Mesothelial cell of epicardium (in vitro differentiated cells): ENCODE measurements around the gene FAM9A. TPM values are rescaled to one million over a fixed set of nuclear protein-coding genes. Genes with fewer than 3 reads are reported as not detected.
"Not testable (repeated sequence)": the region's sequence is repeated elsewhere in the genome, so short reads cannot be mapped to it uniquely, and the experiment has no call there.

ENCODE experiments used
- DNase-seq, 2 experiments: peaks; one replicate each; pipeline ENCODE4 v3.0.0; 2021; ENCODE audit warnings: low spot score in 2 of 2; ENCODE audit not compliant: unreplicated experiment in 2 of 2
- H3K27ac Mint-ChIP-seq: 2 replicates; pipeline ENCODE4 v1.8.0; 2021; ENCODE audit warnings: mixed read lengths
- H3K27me3 Mint-ChIP-seq: 2 replicates; pipeline ENCODE4 v1.8.0; 2021; ENCODE audit warnings: low read depth, mixed read lengths
- H3K36me3 Mint-ChIP-seq: 2 replicates; pipeline ENCODE4 v1.8.0; 2021; ENCODE audit warnings: mixed read lengths
- H3K4me1 Mint-ChIP-seq: 2 replicates; pipeline ENCODE4 v1.8.0; 2021; ENCODE audit warnings: mixed read lengths
- H3K4me3 Mint-ChIP-seq: 2 replicates; pipeline ENCODE4 v1.8.0; 2021; ENCODE audit warnings: mild to moderate bottlenecking, moderate library complexity, mixed read lengths
- H3K9me3 Mint-ChIP-seq: 2 replicates; pipeline ENCODE4 v1.8.0; 2021; ENCODE audit warnings: mixed read lengths
- CTCF ChIP-seq: fragments of 200-600 bp; sonication (generic); IDR thresholded peaks from one replicate; pipeline ENCODE4 v1.5.0; 2021; ENCODE audit warnings: antibody characterized with exemption; ENCODE audit not compliant: unreplicated experiment
- total RNA-seq: library from RNA; stranded (reverse); gene quantifications from 3 replicates; pipeline ENCODE4 v1.2.1, GENCODE V29; 2021

FAM9A gene
- total RNA-seq, 1 donor from 2014 or later: not detected

GRCh38 chrX:8783714-8784098, 17.5 kb downstream of the FAM9A start:
- TF ChIP-seq CTCF: no peak
- Mint-ChIP-seq H3K27me3 (peaks cover 1% of the 10 kb centered on the region), H3K27ac (no peak overlapping the region), H3K9me3 (peaks cover 4% of the 10 kb centered on the region), H3K4me3 (no peak overlapping the region), H3K4me1 (no peaks in the 10 kb centered on the region), H3K36me3 (no peaks in the 10 kb centered on the region)
- DNase-seq: no peak

GRCh38 chrX:8783097-8783713, 18.0 kb downstream of the FAM9A start:
- no peak for DNase-seq
- Mint-ChIP-seq H3K27me3 (no peaks in the 10 kb centered on the region), H3K27ac (no peak overlapping the region), H3K9me3 (peaks cover 4% of the 10 kb centered on the region), H3K4me3 (no peak overlapping the region), H3K36me3 (no peaks in the 10 kb centered on the region), H3K4me1 (no peaks in the 10 kb centered on the region)
- TF ChIP-seq CTCF: peak; percentile 21

- H3K27ac Mint-ChIP-seq: no peak overlapping the region
Measured at GRCh38 chrX:8782595-8782994, 18.6 kb downstream of the FAM9A start.

GRCh38 chrX:8781921-8782320, 19.3 kb downstream of the FAM9A start:
- H3K36me3 Mint-ChIP-seq, H3K4me1 Mint-ChIP-seq, H3K4me3 Mint-ChIP-seq, H3K27ac Mint-ChIP-seq, DNase-seq, H3K27me3 Mint-ChIP-seq: not testable (repeated sequence)
- peaks cover 15% of the 10 kb centered on the region for H3K9me3 Mint-ChIP-seq

More at GRCh38 chrX:8782595-8782994, 18.6 kb downstream of the FAM9A start:
- H3K4me1 Mint-ChIP-seq: no peaks in the 10 kb centered on the region
- no peaks in the 10 kb centered on the region for H3K36me3 Mint-ChIP-seq
- no peak overlapping the region for H3K4me3 Mint-ChIP-seq
- no peak for TF ChIP-seq CTCF
- no peaks in the 10 kb centered on the region for H3K27me3 Mint-ChIP-seq
- no peak for DNase-seq
- peaks cover 9% of the 10 kb centered on the region for H3K9me3 Mint-ChIP-seq

GRCh38 chrX:8773117-8773516, 28.1 kb downstream of the FAM9A start:
- Mint-ChIP-seq H3K27ac (no peak overlapping the region), H3K27me3 (peaks cover 25% of the 10 kb centered on the region), H3K4me3 (no peak overlapping the region), H3K4me1 (no peaks in the 10 kb centered on the region), H3K36me3 (no peaks in the 10 kb centered on the region), H3K9me3 (peaks cover 27% of the 10 kb centered on the region)
- TF ChIP-seq CTCF: no peak
- DNase-seq: no peak

- Mint-ChIP-seq H3K27me3 (peaks cover 21% of the 10 kb centered on the region), H3K27ac (no peak overlapping the region), H3K4me3 (no peak overlapping the region), H3K36me3 (no peaks in the 10 kb centered on the region), H3K9me3 (peaks cover 26% of the 10 kb centered on the region), H3K4me1 (no peaks in the 10 kb centered on the region)
- TF ChIP-seq CTCF: no peak
- DNase-seq: no peak
Measured at GRCh38 chrX:8760021-8760420, 41.2 kb downstream of the FAM9A start.

GRCh38 chrX:8758706-8759105, 42.5 kb downstream of the FAM9A start:
- H3K4me3 Mint-ChIP-seq, H3K4me1 Mint-ChIP-seq, H3K27ac Mint-ChIP-seq, DNase-seq, H3K36me3 Mint-ChIP-seq: not testable (repeated sequence)
- peaks cover 16% of the 10 kb centered on the region for H3K27me3 Mint-ChIP-seq
- peaks cover 22% of the 10 kb centered on the region for H3K9me3 Mint-ChIP-seq

- not testable (repeated sequence) for H3K4me3 Mint-ChIP-seq, H3K27ac Mint-ChIP-seq, H3K4me1 Mint-ChIP-seq, H3K36me3 Mint-ChIP-seq, DNase-seq
- H3K27me3 Mint-ChIP-seq: peaks cover 18% of the 10 kb centered on the region
- peaks cover 22% of the 10 kb centered on the region for H3K9me3 Mint-ChIP-seq
Measured at GRCh38 chrX:8757609-8758389, 43.4 kb downstream of the FAM9A start.
